HG02571 (cell line): ENCODE data around the gene EXOC2.
A peak's percentile ranks its signal among the peaks of the same experiment; 100 is the strongest.
"Not testable (repeated sequence)": the region's sequence is repeated elsewhere in the genome, so short reads cannot be mapped to it uniquely, and the experiment has no call there.

Source experiments
- ATAC-seq: cut with Tn5 transposase; IDR thresholded peaks from one replicate; pipeline ENCODE4 v1.9.1; 2021; ENCODE audit warnings: mild to moderate bottlenecking, moderate library complexity; ENCODE audit not compliant: unreplicated experiment

EXOC2 gene

DNA sequence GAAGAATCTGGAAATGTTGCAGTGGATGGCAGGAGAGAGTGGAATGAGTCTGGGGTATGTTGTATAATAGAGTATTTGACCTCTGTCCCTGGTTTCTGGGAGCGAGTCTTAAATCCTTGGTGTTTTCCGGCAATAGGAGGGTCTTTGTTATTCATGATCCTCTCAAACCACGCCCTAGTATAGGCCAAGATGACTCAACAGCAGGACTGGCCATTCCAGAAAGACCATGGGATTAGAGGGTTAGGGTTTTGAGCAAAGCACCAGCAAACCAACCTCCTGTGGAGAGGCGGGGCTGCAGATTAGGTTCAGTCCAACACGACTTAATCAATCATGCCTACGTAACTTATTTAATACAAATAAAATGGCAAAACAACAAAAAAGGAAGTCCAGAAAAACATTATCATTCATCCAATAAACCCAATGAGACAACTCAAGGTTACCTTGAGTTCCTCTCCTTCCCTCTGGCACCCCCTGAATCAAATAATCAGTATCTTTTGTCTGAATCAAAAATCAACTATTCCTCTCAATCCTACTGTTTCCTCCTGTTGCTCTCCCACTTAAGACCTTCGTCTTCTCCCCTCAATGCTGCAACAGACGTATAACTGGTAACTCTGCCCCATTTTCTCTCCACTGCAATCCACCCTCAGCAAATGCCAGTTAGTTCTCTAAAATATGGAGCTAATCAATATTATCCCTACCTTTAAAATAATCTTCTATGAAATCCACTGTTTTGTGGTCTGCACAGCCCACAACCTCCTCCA is 51.5 kb downstream of the EXOC2 start:
- no peak for ATAC-seq

DNA sequence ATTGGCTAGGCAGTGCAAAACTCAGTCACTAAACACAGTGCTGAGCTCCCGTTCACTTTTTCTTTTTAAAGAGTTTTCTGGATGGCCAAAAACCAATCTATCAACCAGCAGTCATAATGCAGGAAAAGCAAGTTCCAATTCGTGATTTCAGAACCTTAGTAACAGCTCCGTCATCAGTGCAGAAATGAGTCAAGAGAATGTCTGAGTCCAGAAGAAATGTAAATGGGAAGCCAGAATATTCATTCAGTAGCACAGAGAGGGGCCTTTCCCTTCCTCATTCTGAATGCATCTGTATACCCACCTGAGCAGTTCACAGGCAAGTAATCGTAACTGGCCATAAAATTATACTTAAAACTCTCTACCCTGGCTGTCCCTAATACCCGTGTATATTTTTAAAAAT is 56.5 kb downstream of the EXOC2 start:
- peak; percentile 61 for ATAC-seq

DNA sequence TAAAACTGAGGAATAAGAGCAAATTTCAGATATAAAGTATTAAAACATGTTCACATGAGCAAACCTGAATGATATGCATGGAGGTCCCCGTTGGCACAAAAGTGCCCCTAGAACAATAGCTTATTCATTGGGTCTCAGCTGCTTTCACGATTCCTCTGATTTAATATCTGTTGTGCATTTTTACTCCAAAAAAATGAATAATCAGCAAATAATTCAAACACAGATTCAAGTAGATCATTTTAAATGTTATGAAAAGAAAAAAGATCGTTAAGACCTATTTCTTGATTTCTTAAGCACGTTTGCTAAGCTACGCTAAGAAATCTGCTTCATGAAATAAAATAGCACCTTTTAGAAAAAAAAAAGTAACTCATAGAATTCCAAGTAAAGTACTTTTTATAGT is 57.7 kb downstream of the EXOC2 start:
- no peak for ATAC-seq

DNA sequence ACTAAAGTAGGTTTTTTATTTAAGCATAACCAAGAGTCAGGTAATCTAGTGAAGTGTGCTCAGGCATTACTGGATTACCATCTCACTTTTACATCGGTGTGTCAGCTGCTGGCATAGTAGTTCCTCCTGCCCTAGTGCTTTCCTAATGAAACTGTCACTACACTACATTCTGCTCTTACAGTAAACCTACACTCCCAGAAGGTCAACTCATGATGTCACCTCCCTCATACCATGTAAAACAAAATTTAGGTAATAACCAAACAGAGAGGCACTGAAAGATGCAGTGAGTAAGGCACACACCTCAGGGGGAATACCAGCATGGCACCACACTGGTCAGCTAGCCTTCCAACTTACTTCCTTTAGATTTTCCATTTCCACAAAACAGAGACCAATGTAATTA is 59.3 kb downstream of the EXOC2 start:
- no peak for ATAC-seq

DNA sequence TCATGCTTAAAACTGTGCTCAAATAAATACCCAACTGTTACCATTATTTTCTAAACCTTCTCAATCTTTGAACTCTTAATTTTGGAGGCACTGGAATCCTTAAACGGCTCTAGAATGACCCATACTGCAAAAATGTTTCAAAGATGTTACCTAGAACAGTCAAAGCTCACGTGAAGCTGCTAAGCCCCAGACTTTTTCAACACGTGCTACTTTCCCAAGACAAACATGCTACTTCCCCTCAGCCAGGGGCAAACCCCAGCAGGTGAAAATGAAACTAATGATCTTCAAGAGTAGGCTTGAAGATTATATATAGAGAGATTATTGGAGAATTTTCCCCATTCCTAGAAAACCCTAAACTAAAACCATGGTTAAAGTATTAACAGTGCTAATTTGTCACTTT is 64.2 kb downstream of the EXOC2 start:
- no peak for ATAC-seq

DNA sequence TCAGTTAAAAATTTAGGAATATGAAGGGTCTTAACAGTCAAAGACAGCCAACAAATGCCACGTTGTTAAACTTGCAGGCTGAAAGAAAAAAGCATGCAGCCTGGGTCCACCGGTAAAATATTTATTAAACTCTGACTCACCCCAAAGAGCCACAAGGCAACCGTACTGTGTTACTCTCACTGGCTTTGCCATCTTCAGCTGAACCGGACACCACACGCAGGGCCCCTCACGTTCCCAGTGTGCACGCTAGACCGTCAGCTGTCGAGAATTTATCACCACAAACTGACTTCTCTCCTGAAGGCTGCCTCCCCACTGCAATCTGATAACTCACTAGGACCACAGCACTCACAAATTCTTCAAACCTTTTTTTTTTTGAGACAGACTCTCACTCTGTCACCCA is 66.7 kb downstream of the EXOC2 start:
- ATAC-seq = no peak

DNA sequence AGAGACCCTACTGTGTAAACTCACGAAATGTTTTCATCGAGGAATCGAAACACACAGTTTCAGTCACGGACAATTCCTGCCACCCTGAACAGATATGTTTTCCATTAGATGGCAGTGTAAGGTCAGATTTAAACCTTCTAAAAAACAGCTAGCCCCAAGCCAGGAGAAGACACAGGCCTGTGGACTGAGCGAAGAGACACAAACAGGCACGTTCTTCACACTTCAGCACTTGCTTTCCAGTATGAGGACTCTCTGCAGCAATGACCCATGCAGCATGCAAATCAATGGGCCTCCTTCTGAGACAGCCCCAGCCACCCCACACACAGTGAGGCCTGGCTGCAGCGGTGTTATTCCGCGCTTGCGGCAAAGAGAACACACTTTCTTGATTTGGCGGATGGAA is 68.0 kb downstream of the EXOC2 start:
- no peak for ATAC-seq

DNA sequence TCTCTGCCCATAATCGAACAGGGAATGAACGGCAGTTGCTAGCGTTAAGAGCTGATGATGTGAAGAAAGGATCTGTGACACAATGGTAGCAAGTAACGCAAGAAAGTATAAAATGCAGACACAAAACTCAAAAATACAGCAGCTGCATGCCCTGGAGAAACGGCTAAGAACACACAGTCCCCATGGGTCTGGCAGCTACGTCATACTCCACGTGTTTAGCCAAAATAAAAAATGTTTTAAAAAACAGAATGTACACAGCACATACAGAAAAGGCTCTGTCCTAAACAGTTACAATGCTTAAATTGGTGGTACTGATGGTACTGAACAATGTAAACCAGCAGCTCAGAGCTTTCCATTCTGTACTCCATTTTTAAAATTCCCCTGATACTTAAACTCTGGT is 70.5 kb downstream of the EXOC2 start:
- no peak for ATAC-seq

DNA sequence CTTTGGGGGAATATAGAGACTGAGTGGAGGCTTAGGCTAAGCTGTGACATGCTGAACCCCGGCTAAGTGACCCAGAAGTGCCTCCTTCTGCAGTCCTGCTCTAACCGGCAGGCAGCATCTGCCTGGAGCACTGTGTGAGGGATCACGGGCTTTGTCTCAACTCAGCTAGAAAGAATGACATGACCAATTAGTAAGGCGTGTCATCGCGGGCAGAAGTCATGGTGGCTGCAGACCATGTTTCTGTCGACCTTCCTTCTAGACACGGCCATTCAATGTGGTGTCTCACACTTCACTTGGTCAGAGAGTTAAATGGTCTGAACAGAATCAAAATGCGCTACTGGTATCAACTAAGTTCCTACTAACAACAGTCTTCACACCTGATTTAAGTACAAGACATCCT is 71.0 kb downstream of the EXOC2 start:
- ATAC-seq = no peak

DNA sequence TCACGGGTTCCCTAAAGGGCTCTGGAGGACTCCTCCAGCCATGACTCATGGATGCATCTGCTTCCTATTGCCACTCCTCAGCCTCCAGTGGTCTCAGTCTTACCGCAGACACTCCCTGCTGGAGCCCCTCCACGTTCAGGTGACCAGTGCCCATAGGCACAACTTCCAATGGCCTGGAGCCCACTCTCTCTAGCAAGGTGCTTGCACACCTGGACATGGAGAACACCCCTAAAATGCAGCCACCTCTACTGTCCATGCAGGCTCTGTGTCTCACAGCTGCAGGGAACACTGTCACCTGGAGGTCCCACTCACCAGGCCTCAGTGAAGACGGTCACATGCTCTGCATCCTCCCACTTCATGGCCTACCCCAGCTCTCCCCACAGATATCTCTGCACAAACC is 72.0 kb downstream of the EXOC2 start:
- ATAC-seq = no peak

DNA sequence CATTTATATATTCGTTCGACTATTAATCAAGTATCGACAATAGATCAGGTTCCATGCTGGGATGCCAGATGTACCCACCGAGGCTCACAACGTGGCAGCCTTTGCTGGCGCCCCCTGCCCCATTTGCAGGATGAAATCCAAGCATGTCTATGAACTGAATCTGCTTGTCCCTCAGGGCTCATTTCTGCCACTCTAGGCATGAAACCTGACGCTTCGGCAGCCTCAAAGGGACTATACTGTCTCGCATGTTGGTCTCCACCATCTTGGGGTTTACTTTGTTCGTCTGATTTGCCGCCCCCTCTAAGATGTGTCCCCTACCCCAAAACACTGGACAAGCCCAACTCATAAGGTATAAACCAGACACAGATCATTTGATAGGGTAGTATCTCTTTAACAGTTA is 72.8 kb downstream of the EXOC2 start:
- no peak for ATAC-seq

DNA sequence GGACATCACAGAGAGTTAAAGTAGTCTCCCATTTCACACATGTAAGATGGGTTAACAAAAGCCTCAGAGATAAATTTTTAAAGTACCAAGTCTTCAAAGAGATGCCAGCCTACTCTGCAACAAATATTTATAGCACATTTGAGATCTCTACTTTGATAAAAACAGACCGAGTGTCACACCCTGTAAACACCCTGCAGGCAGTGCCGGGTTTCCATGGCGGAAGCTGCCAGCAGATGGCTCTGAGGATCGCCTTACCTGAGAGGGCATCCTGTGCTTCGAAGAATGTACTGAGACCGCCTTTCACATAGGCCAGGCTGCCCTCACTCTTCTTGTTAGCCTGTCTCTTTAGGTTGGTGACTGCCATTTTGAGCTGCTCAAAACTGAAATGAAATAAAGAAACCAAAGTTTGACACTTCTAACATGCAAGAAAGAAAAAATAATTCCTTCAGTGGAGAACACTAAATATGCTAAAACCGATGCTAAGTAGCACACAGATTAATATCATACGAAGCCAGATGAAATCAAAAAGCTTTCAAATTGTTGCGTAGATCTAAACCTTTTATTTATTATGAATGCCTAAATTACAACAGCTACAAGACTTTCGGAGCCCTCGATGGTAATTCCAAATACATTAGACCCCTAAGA is 75.4 kb downstream of the EXOC2 start:
- no peak for ATAC-seq

DNA sequence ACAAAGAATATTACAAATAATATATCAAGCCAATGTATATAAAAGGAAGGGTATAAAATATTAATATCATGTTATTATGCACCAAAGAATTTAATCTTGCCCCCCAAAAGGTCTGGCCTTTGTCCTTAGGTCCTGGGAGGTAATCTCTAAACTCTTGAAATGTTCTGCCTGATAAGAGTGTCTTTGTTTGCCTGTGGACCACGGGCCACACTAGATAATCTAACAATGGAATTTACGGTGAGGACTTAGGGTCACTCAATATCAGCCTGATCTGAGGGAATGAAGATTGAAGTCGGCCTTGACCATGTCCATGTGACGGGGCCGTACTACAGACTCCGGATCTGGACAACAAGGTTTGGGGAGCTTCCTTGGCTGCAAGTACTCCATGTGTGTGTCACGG is 79.0 kb downstream of the EXOC2 start:
- no peak for ATAC-seq

DNA sequence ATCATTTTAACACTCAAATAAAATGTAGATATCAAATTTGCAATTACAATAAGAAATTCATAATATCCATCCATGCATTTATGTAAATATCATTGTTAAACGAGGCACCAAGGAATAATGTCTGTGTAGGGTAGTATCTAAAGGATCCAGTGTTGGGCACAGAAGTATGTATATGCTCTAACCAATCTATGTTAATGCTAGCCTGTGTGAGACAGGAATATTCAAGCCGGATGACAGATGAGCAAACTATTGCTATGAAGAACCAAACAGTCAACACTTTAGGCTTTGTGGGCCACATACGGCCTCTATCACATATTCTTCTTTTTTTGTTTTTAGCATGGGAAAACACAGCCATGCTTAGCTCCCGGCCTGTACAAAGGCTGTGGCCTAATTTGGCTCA is 81.0 kb downstream of the EXOC2 start:
- ATAC-seq = no peak

DNA sequence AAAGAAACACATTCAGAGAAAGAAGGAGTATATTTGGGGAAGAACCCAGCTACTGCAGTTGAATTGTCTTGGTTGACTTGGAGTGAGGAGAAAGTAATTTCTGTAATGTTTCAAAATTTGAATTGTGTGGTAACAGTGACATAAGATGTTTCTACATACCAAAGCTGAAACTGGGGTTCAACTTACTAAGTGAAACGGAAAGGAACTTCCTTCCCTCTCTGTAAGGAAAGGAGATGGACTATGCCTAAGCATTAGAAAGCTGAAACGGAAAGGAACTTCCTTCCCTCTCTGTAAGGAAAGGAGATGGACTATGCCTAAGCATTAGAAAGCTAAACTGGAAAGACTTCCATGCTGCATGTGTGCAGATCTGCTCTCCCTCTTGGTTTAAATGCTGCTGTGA is 82.1 kb downstream of the EXOC2 start:
- ATAC-seq = no peak

DNA sequence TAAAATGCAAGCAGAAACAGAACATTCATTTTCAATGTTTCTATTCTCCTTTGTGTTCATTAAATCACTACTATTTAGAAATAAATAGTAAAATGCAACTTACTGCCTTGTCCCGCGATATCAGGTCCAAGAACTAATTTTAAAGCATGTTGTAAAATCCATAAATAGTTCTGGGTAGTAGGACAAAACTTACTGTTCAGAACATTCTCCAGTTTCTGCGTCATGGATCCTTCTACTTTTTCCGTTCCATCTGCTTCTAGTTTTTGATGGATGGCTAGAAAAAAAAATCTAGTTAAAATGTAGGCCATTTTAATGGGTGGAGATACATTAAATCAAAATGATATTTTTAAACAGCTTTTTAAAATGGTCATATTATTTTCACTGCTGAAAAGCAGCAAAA is 83.0 kb downstream of the EXOC2 start:
- no peak for ATAC-seq

DNA sequence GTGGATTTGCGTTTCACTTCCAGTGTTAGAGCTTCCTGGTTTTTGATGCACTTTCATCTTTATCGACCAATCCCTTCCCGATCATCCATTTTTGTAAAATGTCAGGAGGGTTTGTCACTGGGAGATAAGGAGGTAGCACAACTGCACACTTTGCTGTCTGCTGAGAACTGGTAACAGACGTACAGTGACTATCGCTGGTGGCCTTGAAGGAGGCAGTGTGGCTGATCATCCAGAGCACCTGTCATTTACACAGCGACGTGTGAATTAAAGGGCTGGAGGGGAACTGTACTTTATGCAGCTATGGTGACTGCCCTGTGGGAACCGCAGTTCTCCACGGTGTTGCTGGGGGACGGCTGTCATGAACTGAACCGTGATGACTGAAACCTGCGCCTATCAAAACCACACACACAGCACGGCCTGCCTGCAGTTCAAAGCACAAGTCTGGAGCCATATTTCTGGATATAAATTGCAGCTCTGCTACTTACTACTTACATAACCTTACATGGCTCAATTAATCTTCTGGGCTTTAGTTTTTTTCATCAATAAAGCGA is 86.0 kb downstream of the EXOC2 start:
- no peak for ATAC-seq

DNA sequence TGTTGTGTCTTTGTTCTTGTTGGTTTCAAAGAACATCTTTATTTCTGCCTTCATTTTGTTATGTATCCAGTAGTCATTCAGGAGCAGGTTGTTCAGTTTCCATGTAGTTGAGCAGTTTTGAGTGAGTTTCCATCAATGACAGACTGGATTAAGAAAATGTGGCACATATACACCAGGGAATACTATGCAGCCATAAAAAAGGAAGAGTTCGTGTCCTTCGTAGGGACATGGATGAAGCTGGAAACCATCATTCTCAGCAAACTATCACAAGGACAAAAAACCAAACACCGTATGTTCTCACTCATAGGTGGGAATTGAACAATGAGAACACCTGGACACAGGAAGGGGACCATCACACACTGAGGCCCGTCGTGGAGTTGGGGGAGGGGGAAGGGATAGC is 87.0 kb downstream of the EXOC2 start:
- not testable (repeated sequence) for ATAC-seq

DNA sequence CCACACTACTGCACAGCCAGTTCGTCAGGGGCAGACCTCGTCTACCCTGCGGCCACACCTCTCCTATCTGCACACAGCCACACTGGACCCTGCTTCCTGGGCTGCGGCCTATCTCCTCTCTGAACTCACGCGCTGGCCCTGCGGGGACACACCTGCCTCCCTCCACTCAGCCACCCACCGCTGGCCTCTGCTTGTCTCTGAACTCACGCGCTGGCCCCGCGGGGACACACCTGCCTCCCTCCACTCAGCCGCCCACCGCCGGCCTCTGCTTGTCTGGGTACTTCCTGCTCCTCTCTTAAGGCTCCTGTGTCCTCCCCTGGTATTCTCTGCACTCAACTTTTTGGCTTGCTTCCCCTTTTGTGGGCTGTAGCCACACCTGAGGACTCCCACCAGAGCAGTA is 88.4 kb downstream of the EXOC2 start:
- no peak for ATAC-seq

DNA sequence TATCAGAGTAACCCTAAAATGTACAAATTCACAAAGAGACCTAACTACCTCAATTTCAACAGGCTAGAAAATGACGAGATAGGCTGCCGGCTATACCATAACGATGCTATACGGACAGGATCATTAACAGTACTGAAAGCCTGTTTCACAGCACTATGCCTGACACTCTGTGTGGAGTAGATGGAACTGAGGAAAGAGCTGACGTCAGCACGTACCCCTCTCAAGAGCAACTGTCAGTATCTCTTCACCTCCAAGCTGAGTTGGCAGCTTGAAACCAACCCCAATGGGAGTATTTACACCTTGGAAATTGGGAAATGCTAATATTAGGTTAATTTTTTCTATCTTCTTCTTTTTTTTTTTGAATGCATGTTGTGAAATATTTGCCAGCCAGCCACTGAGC is 89.7 kb downstream of the EXOC2 start:
- no peak for ATAC-seq

DNA sequence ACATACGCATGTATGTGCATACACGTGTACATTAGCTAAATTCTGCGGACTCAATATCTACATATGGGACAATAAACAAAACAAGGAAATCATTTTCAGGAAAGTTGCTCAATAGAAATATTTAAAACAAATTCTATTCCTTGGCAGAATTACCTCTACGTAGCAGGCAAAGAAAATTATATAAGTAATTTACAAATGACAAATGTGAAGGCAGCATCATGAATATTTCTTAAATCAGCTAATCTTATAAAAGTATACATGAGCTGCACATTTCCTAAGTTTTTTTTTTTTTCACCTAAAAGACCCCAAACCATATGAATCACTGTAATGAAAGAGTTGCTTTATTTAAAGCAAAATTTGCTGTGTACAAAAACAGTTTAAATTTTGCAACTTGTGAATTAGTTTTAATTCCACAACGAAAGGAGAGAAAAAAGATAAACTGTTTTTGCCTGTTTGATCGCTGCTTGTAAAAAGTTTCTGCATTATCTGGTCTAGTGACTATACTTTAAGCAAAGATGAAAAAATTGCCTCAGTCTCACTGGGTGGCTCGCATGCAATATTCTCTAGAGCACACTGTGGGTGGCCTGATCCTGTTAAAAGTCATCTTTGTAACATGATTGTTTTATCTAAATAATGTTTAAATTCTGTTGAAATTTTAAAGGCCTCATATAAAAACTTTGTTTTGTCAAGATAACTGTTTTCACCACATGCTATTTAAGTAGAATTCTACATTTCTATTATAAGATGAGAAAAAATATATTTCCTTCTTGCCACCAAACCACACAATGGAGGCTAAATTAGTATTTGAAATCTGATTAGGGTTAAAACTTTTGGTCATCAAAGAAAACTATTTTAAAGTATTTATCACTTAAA is 93.1 kb downstream of the EXOC2 start:
- ATAC-seq = no peak

DNA sequence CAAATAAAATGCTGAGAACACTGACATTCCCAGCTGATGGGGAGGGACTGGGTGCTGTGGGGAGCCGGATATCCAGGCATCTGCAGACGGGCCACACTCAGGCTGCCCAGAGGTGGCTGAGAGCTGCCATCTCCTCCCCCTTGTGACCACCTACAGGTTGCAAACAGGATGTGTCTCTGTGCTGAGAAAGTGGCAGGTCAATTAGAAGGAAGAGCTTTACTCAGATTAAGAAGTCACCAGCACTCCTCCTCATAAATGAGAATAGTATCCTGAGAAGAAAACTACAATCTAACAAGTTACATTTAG is 99.1 kb downstream of the EXOC2 start:
- ATAC-seq = no peak
